LNCAP (cell line): ENCODE measurements around the gene SPTA1.

ENCODE experiments used
- TF ChIP-seq, protein P1 (sequence below): fragments of 450-650 bp; IDR thresholded peaks from 2 replicates; pipeline ENCODE4 v1.5.1; 2017; ENCODE audit warnings: mild to moderate bottlenecking

The SPTA1 gene

DNA sequence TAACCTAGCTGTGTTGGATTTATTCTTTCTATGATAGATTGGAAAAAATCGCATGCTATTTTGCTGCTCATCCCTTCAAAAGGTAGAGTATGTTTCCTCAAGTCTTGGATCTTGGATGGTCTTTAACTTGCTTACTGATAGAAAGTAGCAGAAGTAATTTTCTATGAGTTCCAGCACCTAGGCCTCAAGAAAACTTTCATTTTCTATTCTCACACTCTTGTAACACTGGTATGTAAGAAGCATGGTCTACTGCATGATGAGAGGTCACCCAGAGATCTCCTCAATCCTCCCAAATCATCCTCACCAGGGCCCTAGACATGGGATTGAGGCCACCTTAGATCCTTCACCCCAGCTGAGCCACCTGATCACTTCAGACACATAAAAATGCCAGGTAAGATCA is 7.2 kb downstream of the SPTA1 start:
- TF ChIP-seq, protein P1, sequence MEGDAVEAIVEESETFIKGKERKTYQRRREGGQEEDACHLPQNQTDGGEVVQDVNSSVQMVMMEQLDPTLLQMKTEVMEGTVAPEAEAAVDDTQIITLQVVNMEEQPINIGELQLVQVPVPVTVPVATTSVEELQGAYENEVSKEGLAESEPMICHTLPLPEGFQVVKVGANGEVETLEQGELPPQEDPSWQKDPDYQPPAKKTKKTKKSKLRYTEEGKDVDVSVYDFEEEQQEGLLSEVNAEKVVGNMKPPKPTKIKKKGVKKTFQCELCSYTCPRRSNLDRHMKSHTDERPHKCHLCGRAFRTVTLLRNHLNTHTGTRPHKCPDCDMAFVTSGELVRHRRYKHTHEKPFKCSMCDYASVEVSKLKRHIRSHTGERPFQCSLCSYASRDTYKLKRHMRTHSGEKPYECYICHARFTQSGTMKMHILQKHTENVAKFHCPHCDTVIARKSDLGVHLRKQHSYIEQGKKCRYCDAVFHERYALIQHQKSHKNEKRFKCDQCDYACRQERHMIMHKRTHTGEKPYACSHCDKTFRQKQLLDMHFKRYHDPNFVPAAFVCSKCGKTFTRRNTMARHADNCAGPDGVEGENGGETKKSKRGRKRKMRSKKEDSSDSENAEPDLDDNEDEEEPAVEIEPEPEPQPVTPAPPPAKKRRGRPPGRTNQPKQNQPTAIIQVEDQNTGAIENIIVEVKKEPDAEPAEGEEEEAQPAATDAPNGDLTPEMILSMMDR, result no peak

GRCh38 chr1:158675563-158676323 is 10.8 kb downstream of the SPTA1 start:
- TF ChIP-seq, protein P1, result no peak

DNA sequence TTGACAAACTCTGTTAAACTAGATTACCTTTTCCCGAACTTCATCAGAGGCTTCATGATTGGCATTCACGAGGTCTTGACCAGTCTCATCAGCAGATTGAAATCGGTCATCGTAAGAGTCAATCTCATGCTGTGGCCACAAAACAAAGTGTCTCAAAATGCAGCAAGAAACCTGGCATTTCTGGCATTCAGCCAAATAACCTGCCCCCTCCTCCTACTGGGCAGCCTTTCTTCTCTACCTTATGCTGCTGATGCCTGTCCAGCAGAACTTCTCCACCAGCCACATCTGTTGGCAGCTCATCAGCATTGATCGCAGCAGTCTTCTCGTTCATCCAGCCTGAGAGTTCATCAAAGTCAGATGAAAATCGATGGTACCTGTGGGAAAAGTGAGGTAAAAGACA is 12.2 kb downstream of the SPTA1 start:
- TF ChIP-seq, protein P1, result no peak

GRCh38 chr1:158666037-158666436 is 20.5 kb downstream of the SPTA1 start:
- TF ChIP-seq, protein P1, result no peak

DNA sequence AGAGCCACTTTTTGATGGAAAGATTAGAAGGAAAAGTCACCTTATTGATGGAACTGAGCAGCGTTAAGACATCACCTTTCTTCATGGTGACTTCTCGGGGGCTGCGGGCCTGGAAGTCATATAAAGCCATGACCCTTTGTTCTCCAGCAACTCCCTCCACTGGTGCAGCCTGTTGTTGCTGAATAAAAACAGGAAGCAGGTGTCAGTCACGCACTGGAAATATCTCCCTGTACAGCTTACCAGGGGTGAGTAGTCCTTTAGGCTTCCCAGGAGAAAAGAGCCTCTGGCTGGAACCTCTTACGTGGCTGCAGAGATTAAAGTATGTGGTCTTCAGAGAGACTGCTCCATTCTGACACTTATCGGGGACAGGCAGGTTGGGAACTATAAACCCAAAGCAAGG is 31.9 kb downstream of the SPTA1 start:
- TF ChIP-seq, protein P1, result no peak

- TF ChIP-seq, protein P1, result no peak
Observed at GRCh38 chr1:158654086-158654485, 32.4 kb downstream of the SPTA1 start.

- TF ChIP-seq, protein P1, result no peak
Observed at GRCh38 chr1:158652721-158653334, 33.7 kb downstream of the SPTA1 start.
